NCI-H2227 (cell line): Measurements from ENCODE around the gene CC2D2B.
"Not testable (repeated sequence)": the region's sequence is repeated elsewhere in the genome, so short reads cannot be mapped to it uniquely, and the experiment has no call there.

ENCODE experiments used
- DNase-seq: peaks from one replicate; lab custom pipeline; 2025; ENCODE audit not compliant: unreplicated experiment; lab: John Stamatoyannopoulos, UW

CC2D2B gene

DNA sequence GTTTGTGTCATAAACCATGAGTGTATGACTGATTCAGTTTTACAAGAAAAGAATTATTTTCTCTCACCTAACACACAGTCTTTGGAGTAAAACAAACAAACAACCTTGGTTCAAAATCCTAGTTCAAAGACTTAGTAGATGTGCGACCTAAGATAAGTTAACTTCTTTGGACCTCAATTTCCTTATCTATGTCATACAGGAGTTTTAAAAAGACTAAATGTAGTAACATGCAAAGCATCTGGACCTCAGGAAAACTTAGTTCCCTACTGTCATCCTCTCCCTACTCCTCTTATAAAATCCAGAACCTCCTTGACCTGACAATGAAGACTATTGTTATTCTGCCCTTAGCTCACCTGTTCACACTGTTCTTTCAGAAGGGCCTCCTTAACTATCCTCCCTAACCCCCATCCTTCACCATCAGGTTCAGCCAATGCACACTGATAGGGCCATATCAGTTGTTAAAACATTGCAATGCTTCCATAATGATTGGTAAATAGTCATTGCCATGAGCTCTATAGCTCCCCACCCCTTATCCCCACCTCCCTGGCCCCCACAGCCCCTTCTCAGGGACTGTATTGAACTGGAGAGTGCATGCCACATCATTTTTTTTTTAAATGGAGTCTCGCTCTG lies 106.8 kb downstream of the CC2D2B start:
- no peak for DNase-seq

GRCh38 chr10:96017191-96017687 lies 109.5 kb downstream of the CC2D2B start:
- DNase-seq, result peak; percentile 49

GRCh38 chr10:96021332-96021731 lies 113.6 kb downstream of the CC2D2B start:
- DNase-seq, result no peak

DNA sequence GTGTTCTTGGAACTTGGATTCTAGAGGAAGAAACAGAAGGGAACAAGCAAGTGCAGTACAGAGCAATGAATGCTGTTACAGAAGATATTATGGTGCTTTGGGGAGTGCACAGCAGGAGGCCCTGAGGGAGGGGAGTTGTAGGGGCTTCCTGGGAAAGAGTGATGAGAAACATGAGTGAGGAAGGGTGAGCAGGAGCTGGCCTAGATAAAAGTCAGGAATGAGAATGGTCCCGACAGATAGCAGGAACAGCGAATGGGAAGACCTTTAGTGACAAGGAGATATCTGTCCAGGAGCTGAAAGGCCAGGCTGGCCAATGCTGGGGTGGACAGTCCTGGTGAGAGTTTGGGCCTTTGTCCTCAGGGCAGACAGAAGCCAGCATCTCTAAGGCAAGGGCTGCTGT lies 115.0 kb downstream of the CC2D2B start:
- no peak for DNase-seq

GRCh38 chr10:96023168-96023567 lies 115.4 kb downstream of the CC2D2B start:
- no peak for DNase-seq

DNA sequence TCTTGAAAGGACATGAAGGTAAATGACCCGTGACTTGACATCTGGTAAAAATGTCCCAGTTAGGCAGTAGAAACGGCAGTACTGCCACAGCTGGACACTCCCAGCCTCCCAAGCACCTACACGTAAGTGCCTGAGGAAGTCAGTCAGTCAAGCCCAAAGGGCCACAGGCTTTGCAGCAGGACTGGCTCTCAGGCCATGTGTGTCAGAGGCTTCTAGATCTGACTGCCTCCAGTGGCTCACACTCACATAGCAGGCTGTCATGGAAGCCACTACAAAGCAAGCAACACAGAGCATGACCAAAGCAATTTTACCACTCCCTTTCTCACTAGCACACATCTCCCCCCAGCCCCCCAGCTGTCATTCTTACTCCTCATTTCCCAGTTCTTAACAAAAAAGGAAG lies 117.8 kb downstream of the CC2D2B start:
- DNase-seq, result peak; percentile 1

- DNase-seq, result no peak
Observed at GRCh38 chr10:96034625-96035024, 126.8 kb downstream of the CC2D2B start.

DNA sequence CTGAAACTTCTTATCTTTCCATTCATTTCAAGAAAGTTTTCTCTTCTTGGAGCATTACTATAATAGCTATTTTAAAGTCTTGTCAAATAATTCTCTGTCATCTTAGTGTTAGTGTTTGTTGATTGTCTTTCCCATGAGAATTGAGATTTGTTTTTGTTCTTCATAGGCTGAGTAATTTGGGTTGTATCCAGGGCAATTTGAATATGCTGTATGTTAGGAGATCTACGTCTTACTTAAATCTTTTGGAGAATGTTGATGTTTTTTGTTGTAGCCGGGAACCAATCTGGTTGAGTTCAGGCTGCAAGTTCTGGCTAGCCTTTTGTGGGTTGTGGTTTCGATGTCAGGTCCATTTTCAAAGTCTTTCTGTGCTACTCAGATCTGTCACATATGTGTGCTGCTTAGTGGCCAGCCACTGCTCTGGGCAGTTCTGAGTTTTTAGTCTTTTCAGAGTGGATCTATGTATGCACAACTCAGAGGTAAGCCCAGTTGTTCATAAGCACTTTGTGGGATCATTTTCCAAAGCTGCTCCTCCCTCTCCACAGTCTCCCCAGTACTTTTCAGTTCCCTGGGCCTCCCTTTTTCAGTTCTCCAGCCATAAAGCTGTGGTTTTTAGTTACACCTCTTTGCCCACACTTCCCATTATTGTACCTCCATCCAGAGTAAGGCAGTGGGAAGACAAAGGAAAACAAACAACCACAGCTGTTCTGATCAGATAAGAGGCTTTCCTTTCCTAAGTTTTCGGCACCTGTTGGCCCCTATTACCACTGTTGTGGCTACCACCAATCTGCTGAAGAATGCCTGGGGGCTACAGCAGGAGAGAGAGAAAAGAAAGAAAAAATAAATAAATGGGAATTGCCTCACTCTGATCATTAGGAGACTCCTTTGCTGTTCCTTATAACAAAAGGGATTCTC lies 131.0 kb downstream of the CC2D2B start:
- DNase-seq, result no peak

DNA sequence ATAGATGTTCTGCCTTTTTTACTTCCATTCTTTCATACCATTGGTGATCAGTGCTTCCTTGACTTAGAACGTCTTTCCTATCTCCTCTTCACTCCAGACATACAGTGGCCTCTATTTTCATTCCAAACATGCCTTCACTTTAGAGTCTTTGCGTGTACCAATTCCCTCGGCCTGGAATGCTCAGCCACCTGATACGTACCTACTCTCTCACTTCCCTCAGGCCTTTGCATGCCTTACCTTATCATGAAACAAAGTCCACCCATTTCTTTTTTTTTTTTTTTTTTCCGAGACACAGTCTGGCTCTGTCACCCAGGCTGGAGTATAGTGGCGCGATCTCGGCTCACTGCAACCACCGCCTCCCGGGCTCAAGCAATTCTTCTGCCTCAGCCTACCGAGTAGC lies 133.4 kb downstream of the CC2D2B start:
- DNase-seq, result no peak

DNA sequence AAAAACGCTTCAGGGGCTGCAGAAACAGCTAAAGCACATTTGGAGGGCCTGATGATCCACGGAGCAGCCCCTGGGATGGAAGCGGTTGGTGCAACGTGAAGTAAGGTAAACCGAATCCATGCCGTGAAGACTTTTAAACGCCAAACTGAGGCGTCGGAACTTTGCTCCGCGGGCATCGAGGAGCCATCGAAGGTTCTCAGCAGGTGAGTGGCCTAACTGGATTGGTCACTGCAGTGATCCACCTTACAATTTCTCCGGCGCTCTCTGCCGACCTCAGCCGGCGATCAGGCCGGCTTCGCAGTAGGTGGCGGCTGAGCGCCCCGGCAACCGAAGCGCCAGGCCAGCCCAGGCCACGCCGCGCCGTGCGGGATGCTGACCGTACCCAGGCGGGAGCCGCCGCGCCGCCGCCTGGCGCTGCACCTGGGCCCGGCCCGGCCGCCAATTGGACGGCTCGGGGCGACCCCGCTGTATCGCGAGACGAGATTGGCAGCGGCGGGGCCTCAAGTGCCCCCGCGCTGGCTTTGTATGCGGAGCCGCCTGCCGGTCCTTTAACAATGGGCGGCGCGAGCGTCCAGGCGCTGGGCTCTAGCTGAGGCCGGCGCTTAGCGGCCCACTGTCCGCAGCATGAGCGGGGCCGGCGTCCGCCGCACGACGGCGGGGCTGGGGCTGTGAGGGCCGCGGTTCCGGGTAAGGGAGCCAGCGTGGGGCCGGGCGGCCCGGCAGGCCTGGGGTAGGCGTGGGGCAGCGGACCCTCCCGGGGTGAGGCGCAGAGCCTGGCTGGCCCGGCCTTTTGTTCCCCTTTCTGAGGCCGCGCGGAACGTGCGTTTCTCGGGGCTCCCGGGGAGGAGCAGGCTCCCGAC lies 135.5 kb downstream of the CC2D2B start, which contains the start of gene CCNJ:
Gene CCNJ, plus strand, starts transcription at position 551 of the 860 bp plus-strand sequence. CDS start 811 bp downstream, outside the sequence.
- peak; percentile 92 for DNase-seq

DNA sequence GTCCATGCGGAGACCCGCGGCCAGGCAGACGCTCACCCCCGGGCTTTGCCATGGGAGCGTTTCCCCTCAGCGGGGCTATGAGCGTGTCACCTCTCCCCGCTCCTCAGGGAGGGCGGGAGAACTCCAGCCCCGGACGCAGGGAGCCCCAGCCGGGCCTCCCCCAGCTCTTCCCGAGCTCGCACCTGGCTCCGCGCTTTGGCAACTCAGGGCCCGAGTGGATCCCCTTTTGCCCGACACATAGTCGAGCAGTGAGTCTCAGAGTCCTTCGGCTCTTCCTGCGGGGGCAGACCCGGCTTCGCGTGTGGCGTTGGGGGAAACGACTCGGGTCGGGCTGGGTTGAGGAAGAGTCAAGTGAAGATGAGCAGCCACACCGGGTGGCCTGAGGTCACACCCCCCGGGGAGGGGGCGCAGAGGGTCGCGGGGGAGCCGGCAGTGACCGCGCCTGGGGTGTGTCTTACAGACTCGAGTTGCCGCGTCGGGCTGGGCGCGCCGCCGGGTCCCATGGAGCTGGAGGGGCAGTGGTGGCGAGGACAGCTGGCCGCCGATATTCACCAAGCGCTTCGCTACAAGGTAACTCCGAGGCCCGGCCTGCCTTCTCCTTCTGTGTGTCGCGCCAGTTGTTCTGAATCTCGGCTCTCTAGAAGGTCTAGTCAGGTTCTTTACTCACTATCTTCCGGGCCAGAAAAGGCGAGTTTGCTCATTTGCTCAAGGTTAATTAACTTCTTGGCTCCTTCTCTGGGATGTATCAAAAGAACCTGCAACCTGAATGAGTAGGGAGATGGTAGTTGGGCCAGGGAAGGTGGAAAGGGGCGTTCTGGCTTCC lies 136.3 kb downstream of the CC2D2B start:
- DNase-seq, result peak; percentile 49

- DNase-seq, result no peak
Observed at GRCh38 chr10:96044736-96045135, 137.0 kb downstream of the CC2D2B start.

DNA sequence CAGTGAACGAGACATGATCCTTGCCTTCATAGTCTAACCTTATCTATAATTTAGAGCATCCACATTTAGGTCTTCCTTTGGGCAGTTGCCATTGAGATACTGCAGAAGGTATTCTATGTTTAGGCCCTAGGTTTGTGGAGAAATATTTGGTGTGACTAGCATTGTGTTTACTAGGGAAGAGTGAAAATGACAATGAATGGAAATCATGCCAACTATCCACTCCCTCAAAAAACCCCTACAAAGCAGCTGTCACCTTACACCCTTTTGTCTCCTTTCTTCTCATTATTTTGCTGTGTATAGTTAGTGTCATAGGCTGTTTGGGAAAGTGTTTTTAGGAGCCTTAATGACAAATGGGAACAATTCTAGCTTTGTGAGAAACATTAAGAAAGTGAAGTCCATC lies 138.8 kb downstream of the CC2D2B start:
- no peak for DNase-seq

DNA sequence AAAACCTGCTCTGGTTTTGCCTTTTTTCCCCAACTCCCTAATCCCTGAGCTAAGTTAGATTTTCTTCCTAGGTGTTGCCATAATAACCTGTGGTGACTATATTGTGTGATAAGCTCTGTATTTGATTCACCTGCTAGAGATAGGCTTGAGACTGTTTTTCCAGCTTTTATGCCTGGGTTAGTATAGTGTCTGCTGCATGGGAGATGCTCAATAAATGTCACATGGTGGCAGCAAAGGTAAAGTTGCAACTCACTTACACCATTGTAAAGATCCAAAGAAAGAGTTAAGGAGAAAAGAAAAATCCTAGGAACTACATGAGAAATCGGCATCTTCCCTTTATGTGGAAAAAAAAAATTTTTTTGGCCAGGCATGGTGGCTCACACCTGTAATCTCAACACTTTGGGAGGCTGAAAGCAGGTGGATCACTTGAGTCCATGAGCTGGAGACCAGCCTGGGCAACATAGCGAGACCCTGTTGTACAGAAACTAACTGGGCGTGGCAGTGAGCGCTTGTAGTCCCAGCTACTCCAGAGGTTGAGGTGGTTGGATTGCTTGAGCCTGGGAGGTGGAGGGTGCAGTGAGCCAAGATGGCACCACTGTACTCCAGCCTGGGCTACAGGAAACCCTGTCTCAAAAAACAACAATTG lies 139.4 kb downstream of the CC2D2B start:
- no peak for DNase-seq

GRCh38 chr10:96047925-96048324 lies 140.2 kb downstream of the CC2D2B start:
- DNase-seq, result not testable (repeated sequence)

- no peak for DNase-seq
Observed at GRCh38 chr10:96049340-96049739, 141.6 kb downstream of the CC2D2B start.

DNA sequence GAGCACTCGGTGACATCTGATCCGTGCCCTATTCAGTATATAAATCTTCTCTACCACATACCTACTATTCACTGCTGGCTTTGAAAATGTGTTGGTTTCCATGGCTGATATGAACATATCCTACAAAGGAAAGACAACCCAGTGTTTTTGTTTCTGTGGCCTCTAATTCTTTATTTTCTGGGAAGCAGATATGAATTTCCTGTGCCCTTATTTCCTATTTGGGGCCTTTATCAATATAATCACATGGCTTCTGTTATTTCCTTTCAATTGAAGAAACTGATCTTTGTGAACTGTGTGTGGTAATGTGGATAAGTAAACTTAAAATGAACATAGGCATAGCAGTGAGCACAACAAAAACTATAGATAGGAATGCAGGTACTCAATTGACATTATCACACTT lies 146.2 kb downstream of the CC2D2B start:
- DNase-seq, result no peak

GRCh38 chr10:96056787-96057186 lies 149.0 kb downstream of the CC2D2B start:
- DNase-seq, result no peak

DNA sequence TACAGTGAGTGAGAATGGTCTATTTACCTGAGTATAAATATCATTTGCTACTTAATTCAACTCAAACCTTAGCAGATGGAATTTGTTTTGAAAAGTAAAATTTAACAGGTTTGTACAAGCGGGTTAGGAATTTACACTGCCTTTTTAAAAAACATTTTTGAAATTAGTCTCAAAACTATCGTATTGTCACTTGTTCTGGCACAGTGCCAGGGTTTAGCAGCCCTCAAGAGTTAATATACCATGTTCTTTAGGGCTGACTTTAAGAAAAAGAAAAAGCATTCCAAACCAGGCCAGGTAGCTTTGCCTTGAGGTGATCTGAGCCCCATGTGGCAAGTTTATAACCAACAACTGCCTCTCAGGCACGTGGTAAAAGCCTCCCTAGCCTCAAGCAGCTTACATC lies 153.5 kb downstream of the CC2D2B start:
- no peak for DNase-seq

GRCh38 chr10:96072674-96073073 lies 164.9 kb downstream of the CC2D2B start:
- DNase-seq, result no peak
